Fibroblast of villous mesenchyme (primary cell): Measurements from ENCODE around the gene AKAP8. TPM values are rescaled to one million over a fixed set of nuclear protein-coding genes. Genes with fewer than 3 reads are reported as not detected.
"Not testable (repeated sequence)": the region's sequence is repeated elsewhere in the genome, so short reads cannot be mapped to it uniquely, and the experiment has no call there.

Source experiments
- DNase-seq: peaks from one replicate; pipeline ENCODE4 v3.0.0-alpha.2; 2010; ENCODE audit warnings: low read depth
- H3K4me3 ChIP-seq: 2 replicates; pipeline ENCODE4 v1.5.1; 2011; ENCODE audit warnings: low read depth, mild to moderate bottlenecking, low read length
- CTCF ChIP-seq: IDR thresholded peaks from 2 replicates; pipeline ENCODE4 v1.5.1; 2012; ENCODE audit warnings: low read depth, mild to moderate bottlenecking, low read length; ENCODE audit not compliant: insufficient read depth
- total RNA-seq: library from RNA; depleted of rRNA; stranded (reverse); fragments of >200 nt; gene quantifications from 2 replicates; pipeline ENCODE4 v1.2.3, GENCODE V29; 2012

AKAP8 gene
- total RNA-seq, 1 donor = 16.0 TPM

- no peak for DNase-seq
- H3K4me3 ChIP-seq = no peak overlapping the region
- TF ChIP-seq CTCF = no peak
Observed at GRCh38 chr19:15398501-15399233, 19.1 kb upstream of the AKAP8 start.

GRCh38 chr19:15397782-15398181 lies 18.2 kb upstream of the AKAP8 start:
- no peak for TF ChIP-seq CTCF

GRCh38 chr19:15397236-15397635 lies 17.6 kb upstream of the AKAP8 start:
- no peak for DNase-seq
- no peak overlapping the region for H3K4me3 ChIP-seq
- TF ChIP-seq CTCF = no peak

More at GRCh38 chr19:15397782-15398181, 18.2 kb upstream of the AKAP8 start:
- H3K4me3 ChIP-seq = no peak overlapping the region
- DNase-seq = no peak

- TF ChIP-seq CTCF = no peak
- DNase-seq = no peak
- no peak overlapping the region for H3K4me3 ChIP-seq
Observed at GRCh38 chr19:15396436-15396835, 16.8 kb upstream of the AKAP8 start.

DNA sequence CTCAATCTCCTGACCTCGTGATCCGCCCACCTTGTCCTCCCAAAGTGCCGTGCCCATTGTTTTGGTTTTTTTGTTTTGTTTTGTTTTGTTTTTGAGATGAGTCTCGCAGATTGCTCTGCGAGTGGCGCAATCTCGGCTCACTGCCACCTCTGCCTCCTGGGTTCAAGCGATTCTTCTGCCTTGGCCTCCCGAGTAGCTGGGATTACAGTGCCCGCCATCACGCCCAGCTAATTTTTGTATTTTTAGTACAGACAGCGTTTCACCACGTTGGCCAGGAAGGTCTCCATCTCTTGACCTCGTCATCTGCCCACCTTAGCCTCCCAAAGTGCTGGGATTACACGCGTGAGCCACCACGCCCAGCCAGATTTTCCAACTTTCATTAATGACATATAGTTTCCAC lies 15.7 kb upstream of the AKAP8 start:
- not testable (repeated sequence) for H3K4me3 ChIP-seq, DNase-seq

DNA sequence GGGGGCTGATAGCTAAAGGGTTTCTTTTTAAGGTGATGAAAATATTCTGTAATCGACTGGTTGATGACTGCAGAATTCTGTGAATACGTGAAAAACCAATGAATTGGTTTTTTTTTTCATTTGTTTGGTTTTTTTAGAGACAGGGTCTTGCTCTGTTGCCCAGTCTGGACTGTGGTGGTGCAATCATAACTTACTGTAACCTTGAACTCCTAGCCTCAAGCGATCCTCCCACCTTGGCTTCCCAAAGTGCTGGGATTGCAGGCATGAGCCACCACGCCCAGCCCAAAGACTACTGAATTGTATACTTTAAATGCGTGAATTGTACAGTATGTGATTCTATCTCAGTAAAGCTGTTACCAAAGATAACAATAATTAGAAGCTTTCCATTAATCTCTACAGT lies 14.8 kb upstream of the AKAP8 start:
- no peak overlapping the region for H3K4me3 ChIP-seq
- no peak for DNase-seq
- no peak for TF ChIP-seq CTCF

DNA sequence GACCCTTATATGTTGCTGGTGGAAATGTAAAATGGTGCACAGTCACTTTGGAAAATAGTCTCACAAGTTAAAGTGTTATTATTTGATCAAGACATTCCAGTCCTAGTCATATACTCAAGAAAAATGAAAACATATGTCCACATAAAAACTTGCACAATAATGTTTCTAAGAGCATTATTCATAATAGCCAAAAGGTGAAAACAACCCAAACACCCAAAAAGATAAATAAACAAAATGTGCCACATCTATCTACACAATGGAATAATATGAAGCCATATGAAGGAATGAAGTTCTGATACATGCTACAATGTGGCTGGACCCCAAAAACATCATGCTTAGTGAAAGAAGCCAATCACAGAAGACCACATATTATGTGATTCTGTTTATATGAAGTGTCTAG lies 14.4 kb upstream of the AKAP8 start:
- DNase-seq = peak; percentile 63

More for the DNA sequence above, 14.4 kb upstream of the AKAP8 start:
- H3K4me3 ChIP-seq = no peak overlapping the region
- TF ChIP-seq CTCF = no peak
